Vagina (tissue), 2 donors: ENCODE data around the gene DPP6.

Experiments
- POLR2A ChIP-seq, 2 donors: fragments of 450-650 bp; IDR thresholded peaks; one replicate each; pipeline ENCODE4 v1.6.1; 2017; ENCODE audit warnings: antibody characterized with exemption in 2 of 2, mild to moderate bottlenecking in 2 of 2, moderate library complexity in 2 of 2
- TF ChIP-seq, protein P1 (sequence below), 3 experiments: fragments of 450-650 bp in 2 of 3; fragments of 200-600 bp in 1 of 3; sonication (generic) in 1 of 3; IDR thresholded peaks; one replicate each; pipeline ENCODE4 v1.5.1; 2017 to 2019; ENCODE audit warnings: antibody characterized with exemption in 3 of 3, mild to moderate bottlenecking in 2 of 3, moderate library complexity in 2 of 3

DNA sequence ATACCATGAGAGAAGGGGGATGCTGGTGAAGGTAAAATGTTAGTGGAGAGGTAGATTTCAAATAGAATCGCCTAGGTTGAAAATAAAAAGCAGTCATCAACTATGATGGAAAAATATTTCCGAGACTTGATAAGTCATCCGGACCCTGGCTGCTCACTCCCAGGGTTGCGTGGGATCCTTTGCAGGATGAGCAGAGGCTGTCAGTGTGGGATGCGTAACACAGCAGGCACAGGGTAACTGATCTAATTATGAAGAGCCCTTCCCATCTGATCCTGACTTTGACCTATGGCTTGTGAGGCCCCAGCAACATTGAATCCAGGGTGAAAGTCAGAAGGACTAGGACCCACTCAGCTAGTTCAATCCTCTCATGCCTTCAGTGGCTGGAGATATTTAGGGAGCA is 236.9 kb downstream of the DPP6 start:
- TF ChIP-seq, protein P1, sequence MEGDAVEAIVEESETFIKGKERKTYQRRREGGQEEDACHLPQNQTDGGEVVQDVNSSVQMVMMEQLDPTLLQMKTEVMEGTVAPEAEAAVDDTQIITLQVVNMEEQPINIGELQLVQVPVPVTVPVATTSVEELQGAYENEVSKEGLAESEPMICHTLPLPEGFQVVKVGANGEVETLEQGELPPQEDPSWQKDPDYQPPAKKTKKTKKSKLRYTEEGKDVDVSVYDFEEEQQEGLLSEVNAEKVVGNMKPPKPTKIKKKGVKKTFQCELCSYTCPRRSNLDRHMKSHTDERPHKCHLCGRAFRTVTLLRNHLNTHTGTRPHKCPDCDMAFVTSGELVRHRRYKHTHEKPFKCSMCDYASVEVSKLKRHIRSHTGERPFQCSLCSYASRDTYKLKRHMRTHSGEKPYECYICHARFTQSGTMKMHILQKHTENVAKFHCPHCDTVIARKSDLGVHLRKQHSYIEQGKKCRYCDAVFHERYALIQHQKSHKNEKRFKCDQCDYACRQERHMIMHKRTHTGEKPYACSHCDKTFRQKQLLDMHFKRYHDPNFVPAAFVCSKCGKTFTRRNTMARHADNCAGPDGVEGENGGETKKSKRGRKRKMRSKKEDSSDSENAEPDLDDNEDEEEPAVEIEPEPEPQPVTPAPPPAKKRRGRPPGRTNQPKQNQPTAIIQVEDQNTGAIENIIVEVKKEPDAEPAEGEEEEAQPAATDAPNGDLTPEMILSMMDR (IDR thresholded peaks at IDR 0.05) = no peak
- TF ChIP-seq POLR2A (IDR thresholded peaks at IDR 0.05) = no peak
